Activated CD4-positive, CD25-positive, alpha-beta regulatory T cell treated with anti-CD3 and anti-CD28 coated beads, Interleukin-2, amount 50 U/mL, for 16 hours (primary cell): ENCODE measurements around the gene COL11A2.

Experiments
- DNase-seq: peaks from one replicate; pipeline ENCODE4 v3.0.0-alpha.2; 2020; ENCODE audit warnings: low read depth, low spot score

The COL11A2 gene

GRCh38 chr6:33206864-33207551 lies 14.7 kb upstream of the COL11A2 start:
- DNase-seq, result no peak

- DNase-seq, result no peak
These were observed 14.0 kb upstream of the COL11A2 start for GRCh38 chr6:33206027-33206863.

GRCh38 chr6:33205191-33206026 lies 13.1 kb upstream of the COL11A2 start:
- no peak for DNase-seq

- peak; percentile 84 for DNase-seq
These were observed 12.3 kb upstream of the COL11A2 start, which contains the start of gene HSD17B8 for GRCh38 chr6:33204415-33205190. HSD17B8 (plus strand) TSS chr6:33204655; CDS start chr6:33204669, 14 bp downstream.

DNA sequence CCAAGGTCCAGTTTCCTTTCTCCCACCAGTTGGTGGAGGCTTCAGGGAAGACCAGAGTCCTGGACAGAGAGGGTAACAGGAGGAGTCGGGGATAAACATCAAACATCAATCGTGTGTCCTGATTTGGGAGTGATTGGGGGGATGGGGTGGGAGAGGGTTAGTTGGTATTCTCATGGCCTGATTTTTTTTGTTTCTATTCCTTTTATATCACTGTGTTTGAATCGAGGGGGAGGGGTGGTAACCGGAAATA lies 11.8 kb upstream of the COL11A2 start:
- no peak for DNase-seq

DNA sequence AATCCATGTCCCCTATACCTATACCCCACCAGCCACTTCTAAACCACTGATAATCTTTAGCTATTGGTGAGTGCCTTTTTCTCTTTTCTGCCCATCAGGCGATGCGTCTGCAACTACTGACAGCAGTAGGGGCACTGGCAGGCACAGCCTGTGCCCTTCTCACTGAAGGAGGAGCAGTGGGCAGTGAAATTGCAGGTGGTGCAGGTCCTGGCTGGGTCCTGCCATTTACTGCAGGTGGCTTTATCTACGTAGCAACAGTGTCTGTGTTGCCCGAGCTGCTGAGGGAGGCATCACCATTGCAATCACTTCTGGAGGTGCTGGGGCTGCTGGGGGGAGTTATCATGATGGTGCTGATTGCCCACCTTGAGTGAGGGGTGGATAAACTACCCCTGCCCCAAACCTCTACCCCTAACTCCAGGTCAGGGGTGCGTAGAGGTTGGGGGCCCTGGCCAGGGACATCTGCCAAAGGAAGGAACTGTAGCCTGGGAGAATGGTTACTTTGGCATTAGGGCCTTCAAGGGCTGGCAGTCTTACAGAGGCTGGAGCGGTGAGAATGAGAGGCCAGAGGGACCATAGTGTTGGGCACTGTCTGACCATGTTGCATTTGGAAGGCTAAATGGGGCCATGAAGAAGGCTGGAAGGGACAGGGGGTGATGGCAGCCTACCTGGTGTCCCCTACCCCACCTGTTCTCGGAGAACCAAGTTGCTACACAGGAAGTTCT lies 11.3 kb upstream of the COL11A2 start:
- no peak for DNase-seq

GRCh38 chr6:33202799-33203198 lies 10.5 kb upstream of the COL11A2 start:
- DNase-seq, result no peak

- no peak for DNase-seq
These were observed 9.7 kb upstream of the COL11A2 start for GRCh38 chr6:33201935-33202334.

- no peak for DNase-seq
These were observed 8.9 kb upstream of the COL11A2 start for GRCh38 chr6:33201147-33201545.

DNA sequence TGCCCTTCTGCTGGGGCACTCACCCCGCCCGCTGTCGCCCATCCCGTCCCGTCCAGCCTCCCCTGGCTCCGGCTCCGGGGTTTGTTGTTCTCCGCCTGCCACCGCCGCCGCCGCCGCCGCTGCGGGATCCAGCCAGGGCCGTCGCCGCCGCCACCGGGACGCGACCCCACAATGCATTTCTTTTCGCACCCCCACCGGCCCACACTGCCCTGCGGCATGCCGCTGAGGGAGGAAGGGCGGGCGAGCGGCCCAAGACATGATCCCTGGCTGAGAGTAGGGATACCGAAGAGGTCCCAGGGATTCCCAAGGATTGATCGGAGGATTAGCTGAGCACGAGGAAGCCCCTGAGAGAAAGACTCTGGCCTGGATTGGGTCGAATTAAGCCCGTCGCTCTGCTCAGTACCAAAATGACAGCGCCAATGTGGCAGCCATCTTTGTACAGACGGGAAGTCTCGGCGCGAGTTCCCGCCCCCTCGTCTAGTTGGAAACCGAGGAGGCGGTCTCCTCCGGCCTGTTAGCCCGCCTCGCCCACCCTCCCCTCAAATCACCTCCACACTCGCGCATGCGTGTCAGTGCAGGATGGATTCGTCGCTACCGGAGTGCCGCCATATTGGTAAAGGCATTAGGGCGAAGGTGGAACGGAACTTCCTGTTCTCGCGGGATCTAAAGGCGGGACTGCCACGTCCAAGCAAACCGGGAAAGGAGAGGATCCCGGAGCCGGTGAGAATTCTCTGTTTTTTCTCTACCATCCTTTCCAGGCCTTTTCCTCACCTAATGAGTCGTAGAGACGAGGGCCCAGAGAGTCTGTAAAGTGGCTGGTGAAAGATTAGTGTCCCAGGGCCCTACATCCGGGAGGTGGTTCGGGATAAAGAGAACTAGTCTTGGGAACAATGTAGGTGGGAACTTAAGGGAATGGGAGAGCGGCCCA lies 8.2 kb upstream of the COL11A2 start, which contains the start of the genes RXRB and SLC39A7:
Gene RXRB, minus strand, starts transcription at position 447 of the 928 bp plus-strand sequence. Its CDS starts 189 bp downstream, at position 258.
Gene SLC39A7, plus strand, starts transcription at position 649 of the 928 bp plus-strand sequence. CDS start 379 bp downstream, outside the sequence.
- peak; percentile 99 for DNase-seq

DNA sequence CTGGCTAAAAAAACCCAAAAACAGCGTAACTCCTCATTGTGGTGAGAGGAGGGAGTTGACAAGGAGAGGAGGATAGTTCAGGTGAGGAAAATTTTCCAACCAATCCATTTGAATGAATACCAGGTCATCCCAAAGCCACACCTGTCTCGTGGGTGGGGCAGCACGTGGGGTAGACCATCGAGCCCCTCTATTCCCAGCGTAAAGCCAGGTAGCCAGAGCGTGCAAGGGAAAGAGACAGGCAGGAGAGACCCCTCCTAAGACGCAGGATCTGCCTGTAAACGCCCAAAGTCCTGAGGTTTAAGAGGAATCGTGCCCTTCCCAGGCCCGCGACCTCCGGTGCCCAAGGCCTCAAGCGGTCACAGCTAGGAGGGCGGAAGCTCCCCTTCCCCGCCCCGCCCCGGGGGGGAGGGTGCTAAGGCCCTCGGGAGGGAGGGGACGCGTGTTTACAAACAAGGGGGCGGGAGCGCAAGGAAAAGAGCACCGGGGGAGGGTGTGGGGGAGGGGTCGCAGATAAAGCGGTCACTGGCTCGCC lies 7.5 kb upstream of the COL11A2 start:
- DNase-seq, result peak; percentile 61

GRCh38 chr6:33198853-33199436 lies 6.7 kb upstream of the COL11A2 start:
- DNase-seq, result no peak

DNA sequence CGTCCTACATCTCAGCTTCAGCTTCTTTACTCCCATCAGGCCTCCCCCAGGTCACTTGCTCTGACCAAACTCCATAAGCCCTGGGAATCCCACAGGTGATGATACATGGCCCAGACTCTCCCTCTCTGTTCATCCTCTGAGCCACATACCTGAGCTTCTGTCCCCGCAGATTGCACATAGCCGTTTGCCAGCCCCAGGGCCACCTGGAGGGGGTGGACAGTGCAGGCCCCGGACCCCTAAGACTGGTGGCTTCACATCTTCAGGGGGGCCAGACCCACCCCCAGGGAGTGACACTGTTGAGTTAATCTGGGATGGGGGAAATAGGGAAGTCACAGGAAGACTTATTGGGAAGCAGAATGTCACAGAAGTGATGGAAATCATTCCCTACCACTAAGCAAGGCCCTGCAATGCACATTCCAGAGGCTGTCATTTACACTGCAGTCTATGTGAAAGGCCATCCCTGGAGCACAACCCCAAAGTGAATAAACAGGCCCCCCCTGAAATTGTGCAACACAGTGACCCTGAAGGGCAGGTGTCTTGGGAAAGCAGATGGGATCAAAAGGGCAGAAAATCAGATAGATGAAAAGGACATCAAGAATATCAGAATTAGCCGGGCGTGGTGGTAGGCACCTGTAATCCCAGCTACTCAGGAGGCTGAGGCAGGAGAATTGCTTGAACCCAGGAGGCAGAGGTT lies 6.0 kb upstream of the COL11A2 start:
- DNase-seq, result no peak

DNA sequence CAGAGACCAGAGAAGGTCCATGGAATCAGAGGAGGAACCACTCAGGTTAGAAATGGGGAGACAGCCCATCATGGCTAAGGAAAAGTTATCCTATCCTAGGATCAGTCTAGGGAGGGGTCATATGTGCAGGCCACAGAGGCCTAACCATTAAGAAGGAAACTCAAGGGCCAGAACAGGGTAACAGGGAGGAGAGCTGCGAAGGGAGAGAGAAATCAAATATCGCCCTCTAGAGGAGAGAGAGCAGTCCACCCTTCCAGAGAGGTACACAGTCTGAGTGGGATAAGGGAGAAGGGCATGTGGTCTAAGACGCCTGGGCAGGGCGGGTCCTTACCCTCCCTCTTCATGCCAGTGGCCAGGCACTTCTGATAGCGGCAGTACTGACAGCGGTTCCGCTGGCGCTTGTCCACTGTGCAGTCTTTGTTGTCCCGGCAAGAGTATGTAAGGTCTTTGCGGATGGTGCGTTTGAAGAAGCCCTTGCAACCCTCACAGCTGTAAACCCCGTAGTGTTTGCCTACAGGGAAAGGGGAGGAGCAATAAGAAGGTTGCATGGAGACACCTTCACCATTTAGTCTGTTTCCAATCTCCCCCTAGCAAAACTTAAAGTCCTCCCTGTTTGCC lies 5.3 kb upstream of the COL11A2 start:
- DNase-seq, result no peak

- no peak for DNase-seq
These were observed 3.3 kb upstream of the COL11A2 start for GRCh38 chr6:33195304-33196165.

GRCh38 chr6:33194431-33194979 lies 2.2 kb upstream of the COL11A2 start:
- DNase-seq, result no peak

DNA sequence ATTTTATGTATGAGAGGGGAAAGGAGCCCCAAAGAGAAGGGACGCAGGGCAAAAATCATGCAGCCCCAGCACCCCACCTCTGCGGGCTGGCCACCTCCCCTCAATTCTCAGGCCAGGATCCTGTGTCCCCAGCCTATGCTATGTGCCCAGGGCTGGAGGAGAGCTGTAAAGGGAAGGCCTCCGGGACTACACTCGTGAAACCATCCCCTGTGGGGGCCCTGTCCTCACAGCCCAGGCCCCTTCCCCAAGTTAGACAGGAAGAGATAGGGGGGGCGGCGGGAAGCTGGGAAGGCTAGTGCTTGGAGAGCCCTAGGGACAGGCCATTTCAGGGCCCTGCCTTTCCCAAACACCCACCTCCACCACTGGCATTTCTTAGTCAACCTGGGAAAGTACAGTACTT lies 1.4 kb upstream of the COL11A2 start:
- no peak for DNase-seq
